Caco-2 (cell line): ENCODE results near the gene ACTR1A. TPM values are rescaled to one million over a fixed set of nuclear protein-coding genes. Genes with fewer than 3 reads are reported as not detected.

ENCODE experiments used
- BruUV-seq: library from RNA; stranded (reverse); fragments of 400-500 nt; replicated peaks from 2 replicates; lab custom pipeline; 2021; lab: Mats Ljungman, UMichigan
- CTCF ChIA-PET: fragments of 300-600 bp; sonication (Branson Sonifier 250); formaldehyde crosslinking; loops from one replicate; lab custom pipeline; 2022; ENCODE audit warnings: antibody characterized with exemption; lab: Charles Lee
- POLR2A ChIA-PET: fragments of 300-600 bp; sonication (Branson Sonifier 250); formaldehyde crosslinking; loops from one replicate; lab custom pipeline; 2022; ENCODE audit warnings: antibody characterized with exemption; lab: Charles Lee
- DNase-seq, 2 experiments: peaks; one replicate each; pipeline versions ENCODE4 v3.0.0 to v3.0.0-alpha.2; 2020 to 2022
- H3K27me3 ChIP-seq: replicated peaks from 2 replicates; pipeline ENCODE4 v1.6.0; 2011; ENCODE audit warnings: low read length; ENCODE audit not compliant: control insufficient read depth, insufficient read depth
- H3K36me3 ChIP-seq: 2 replicates; pipeline ENCODE4 v1.5.1; 2011; ENCODE audit warnings: low read length; ENCODE audit not compliant: control insufficient read depth, insufficient read depth
- H3K4me1 ChIP-seq: fragments of 250-450 bp; sonication (Bioruptor Pico); 2 replicates; pipeline ENCODE4 v1.5.1; 2020; ENCODE audit warnings: mild to moderate bottlenecking
- H3K4me3 ChIP-seq: 2 replicates; pipeline ENCODE4 v1.5.1; 2011; ENCODE audit warnings: low read depth, mild to moderate bottlenecking, control low read depth, low read length
- H3K9me3 ChIP-seq: fragments of 250-450 bp; sonication (Bioruptor Pico); 2 replicates; pipeline ENCODE4 v1.5.1; 2020; ENCODE audit warnings: mild to moderate bottlenecking, moderate library complexity
- H3K27ac Mint-ChIP-seq: one replicate; pipeline ENCODE4 v1.8.0; 2022; ENCODE audit warnings: mixed read lengths; ENCODE audit not compliant: unreplicated experiment
- H3K27me3 Mint-ChIP-seq: one replicate; pipeline ENCODE4 v1.8.0; 2022; ENCODE audit warnings: mixed read lengths; ENCODE audit not compliant: insufficient read depth, unreplicated experiment
- H3K36me3 Mint-ChIP-seq: one replicate; pipeline ENCODE4 v1.8.0; 2022; ENCODE audit warnings: mild to moderate bottlenecking, mixed read lengths; ENCODE audit not compliant: insufficient read depth, unreplicated experiment
- H3K4me1 Mint-ChIP-seq: one replicate; pipeline ENCODE4 v1.8.0; 2022; ENCODE audit warnings: low read depth, mixed read lengths; ENCODE audit not compliant: unreplicated experiment
- H3K4me3 Mint-ChIP-seq: one replicate; pipeline ENCODE4 v1.8.0; 2022; ENCODE audit warnings: mild to moderate bottlenecking, moderate library complexity, mixed read lengths; ENCODE audit not compliant: unreplicated experiment
- H3K9me3 Mint-ChIP-seq: one replicate; pipeline ENCODE4 v1.8.0; 2022; ENCODE audit warnings: mixed read lengths; ENCODE audit not compliant: unreplicated experiment
- CTCF ChIP-seq, 2 experiments: fragments of 200-600 bp in 1 of 2; IDR thresholded peaks; 1 replicate in 1 of 2; 2 replicates in 1 of 2; pipeline versions ENCODE4 v1.5.1 to v1.8.0; 2011 to 2022; ENCODE audit warnings: antibody characterized with exemption in 1 of 2, control low read depth in 1 of 2, inconsistent platforms in 1 of 2, low read depth in 1 of 2, low read length in 1 of 2, mild to moderate bottlenecking in 1 of 2, moderate library complexity in 1 of 2; ENCODE audit not compliant: insufficient read depth in 1 of 2, severe bottlenecking in 1 of 2, unreplicated experiment in 1 of 2
- intact Hi-C: fragments of 100-400 bp; cut with micrococcal nuclease; formaldehyde crosslinking; loops from one replicate; pipeline ENCODE4 v1.10.0; 2022; ENCODE audit not compliant: unreplicated experiment
- total RNA-seq: library from RNA; stranded (reverse); gene quantifications from 2 replicates; pipeline ENCODE4 v1.2.3, GENCODE V29; 2022

ACTR1A gene
- total RNA-seq, 1 experiment from 2014 or later: 65.9 TPM

- Mint-ChIP-seq H3K4me1 (no peaks in the 10 kb centered on the region), H3K9me3 (no peaks in the 10 kb centered on the region), H3K27ac (peak overlapping the region; percentile 23), H3K36me3 (peaks cover 41% of the 10 kb centered on the region), H3K4me3 (no peak overlapping the region), H3K27me3 (no peaks in the 10 kb centered on the region)
- ChIA-PET CTCF (no interaction called here), POLR2A (interaction anchor here (0.8 kb wide), 1 partner anchor 11 kb away, joined by 7 read pairs; no protein-coding TSS in a partner anchor)
- TF ChIP-seq CTCF (IDR thresholded peaks at IDR 0.05; ENCODE audit: insufficient read depth in 1 of 2, low read depth in 1 of 2, low read length in 1 of 2, severe bottlenecking in 1 of 2, unreplicated experiment in 1 of 2): no peak
- H3K36me3 ChIP-seq: no peaks in the 10 kb centered on the region; the same call in 1 of the 2 replicates
- no peak overlapping the region for H3K4me3 ChIP-seq
- H3K9me3 ChIP-seq: no peaks in the 10 kb centered on the region
- intact Hi-C loops: no loop called here
- no peak for DNase-seq
- BruUV-seq: no TSS peak
- no peaks in the 10 kb centered on the region for H3K27me3 ChIP-seq
- H3K4me1 ChIP-seq: no peaks in the 10 kb centered on the region
These were observed 28.8 kb downstream of the ACTR1A start for GRCh38 chr10:102473445-102474331.

- intact Hi-C loops: loop anchor here (1.0 kb wide), 1 partner anchor 8 kb away; no protein-coding TSS in a partner anchor
- Histone ChIP-seq H3K27me3 (no peaks in the 10 kb centered on the region), H3K4me3 (no peak overlapping the region), H3K36me3 (no peaks in the 10 kb centered on the region; the same call in 1 of the 2 replicates), H3K4me1 (no peaks in the 10 kb centered on the region), H3K9me3 (no peaks in the 10 kb centered on the region)
- no TSS peak for BruUV-seq
- Mint-ChIP-seq H3K9me3 (no peaks in the 10 kb centered on the region), H3K4me1 (no peaks in the 10 kb centered on the region), H3K36me3 (peaks cover 30% of the 10 kb centered on the region), H3K4me3 (no peak overlapping the region), H3K27ac (no peak overlapping the region), H3K27me3 (no peaks in the 10 kb centered on the region)
- TF ChIP-seq CTCF (IDR thresholded peaks at IDR 0.05; ENCODE audit: insufficient read depth in 1 of 2, low read depth in 1 of 2, low read length in 1 of 2, severe bottlenecking in 1 of 2, unreplicated experiment in 1 of 2): no peak
- POLR2A ChIA-PET: interaction anchor here (0.6 kb wide), 1 partner anchor 90 kb away, joined by 4 read pairs; no protein-coding TSS in a partner anchor
- CTCF ChIA-PET: no interaction called here
- DNase-seq: no peak
These were observed 31.6 kb downstream of the ACTR1A start for GRCh38 chr10:102470579-102471546.

GRCh38 chr10:102468683-102469082 is 33.8 kb downstream of the ACTR1A start:
- H3K9me3 Mint-ChIP-seq: no peaks in the 10 kb centered on the region
- Histone ChIP-seq H3K4me1 (peaks cover 6% of the 10 kb centered on the region), H3K9me3 (no peaks in the 10 kb centered on the region), H3K27me3 (no peaks in the 10 kb centered on the region), H3K4me3 (no peak overlapping the region), H3K36me3 (no peaks in the 10 kb centered on the region; the same call in 1 of the 2 replicates)
- intact Hi-C loops: no loop called here
- no peak overlapping the region for H3K4me3 Mint-ChIP-seq
- POLR2A ChIA-PET: no interaction called here
- no peak overlapping the region for H3K27ac Mint-ChIP-seq
- peaks cover 27% of the 10 kb centered on the region for H3K36me3 Mint-ChIP-seq
- CTCF ChIA-PET: no interaction called here
- BruUV-seq: no TSS peak
- TF ChIP-seq CTCF (IDR thresholded peaks at IDR 0.05; ENCODE audit: insufficient read depth in 1 of 2, low read depth in 1 of 2, low read length in 1 of 2, severe bottlenecking in 1 of 2, unreplicated experiment in 1 of 2): no peak
- DNase-seq: no peak
- H3K4me1 Mint-ChIP-seq: peaks cover 3% of the 10 kb centered on the region
- H3K27me3 Mint-ChIP-seq: no peaks in the 10 kb centered on the region
